Effector CD8-positive, alpha-beta T cell (primary cell): Measurements from ENCODE around the gene TEX22.

ENCODE experiments used
- DNase-seq: peaks from one replicate; lab custom pipeline; 2025; lab: John Stamatoyannopoulos, UW

TEX22 gene

DNA sequence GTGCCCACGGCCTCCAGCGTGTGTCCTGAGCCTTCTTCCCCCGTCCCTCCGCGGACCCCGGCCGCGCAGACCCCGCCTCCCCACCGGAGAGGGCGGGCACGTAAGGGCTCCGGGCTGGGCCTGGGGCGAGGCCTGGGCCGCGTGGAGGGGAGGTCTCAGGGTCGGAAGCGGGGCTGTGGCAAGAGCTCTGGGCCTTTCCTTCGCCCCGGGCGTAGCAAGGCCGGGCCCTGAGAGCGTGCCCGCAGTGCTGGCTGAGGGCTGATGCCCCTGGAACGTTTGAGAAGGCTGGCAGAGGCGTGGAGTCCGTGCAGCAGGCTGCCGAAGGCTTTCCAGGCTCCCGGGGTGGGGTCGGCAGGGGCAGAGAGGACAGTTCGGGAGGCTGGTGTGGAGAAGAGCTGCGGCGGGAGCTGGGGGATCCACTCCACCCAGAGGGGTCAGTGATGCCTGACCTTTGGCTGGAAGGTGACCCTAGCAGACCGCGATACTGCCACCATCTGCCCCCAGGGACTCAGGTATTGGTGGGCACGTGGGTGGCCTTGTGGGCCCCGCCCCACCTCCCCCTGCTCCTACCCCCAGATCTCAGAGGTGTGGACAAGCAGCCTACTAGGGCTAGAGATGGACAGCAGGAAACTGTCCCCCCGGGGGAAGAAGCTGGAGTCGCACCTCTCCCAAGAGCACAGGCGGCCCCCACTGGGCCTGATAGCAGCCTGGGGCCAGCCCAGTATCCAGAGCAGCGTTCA, 558 bp downstream of the TEX22 start:
- DNase-seq: no peak

DNA sequence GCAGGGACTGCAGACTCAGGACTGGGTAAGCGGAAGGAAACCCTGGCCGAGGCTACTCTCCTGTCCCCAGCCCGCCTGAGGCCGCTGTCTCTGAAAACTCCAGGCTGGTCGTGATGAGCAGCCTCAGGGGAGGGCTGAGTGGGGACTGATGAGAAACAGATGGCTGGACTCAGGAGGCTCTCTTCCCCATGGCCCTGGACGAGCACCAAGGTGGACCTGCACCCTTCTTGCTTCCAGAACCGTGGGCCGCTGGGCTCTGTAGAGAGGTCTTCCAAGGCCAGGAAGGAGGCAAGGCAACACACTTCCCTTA, 1.1 kb downstream of the TEX22 start:
- DNase-seq: no peak

DNA sequence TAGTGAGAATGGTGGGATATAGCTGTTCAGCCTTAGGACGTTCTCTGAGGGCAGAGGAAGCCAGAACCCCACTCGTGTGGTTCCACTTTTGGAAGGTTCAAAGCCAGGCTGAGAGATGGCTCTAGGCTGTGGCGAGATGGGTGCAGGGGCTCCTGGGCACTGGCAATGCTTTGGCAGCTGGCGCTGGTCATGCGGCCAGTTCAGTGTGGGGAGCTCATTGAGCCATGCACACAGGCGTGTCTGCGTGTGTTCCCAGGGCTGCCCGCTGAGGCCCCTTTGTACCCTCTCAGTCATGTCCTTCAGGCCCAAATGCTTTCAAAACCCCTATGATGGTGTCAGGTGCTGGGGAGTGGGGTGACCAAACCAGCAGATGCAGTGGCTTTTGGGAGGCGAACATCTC, 1.7 kb downstream of the TEX22 start:
- DNase-seq: no peak

DNA sequence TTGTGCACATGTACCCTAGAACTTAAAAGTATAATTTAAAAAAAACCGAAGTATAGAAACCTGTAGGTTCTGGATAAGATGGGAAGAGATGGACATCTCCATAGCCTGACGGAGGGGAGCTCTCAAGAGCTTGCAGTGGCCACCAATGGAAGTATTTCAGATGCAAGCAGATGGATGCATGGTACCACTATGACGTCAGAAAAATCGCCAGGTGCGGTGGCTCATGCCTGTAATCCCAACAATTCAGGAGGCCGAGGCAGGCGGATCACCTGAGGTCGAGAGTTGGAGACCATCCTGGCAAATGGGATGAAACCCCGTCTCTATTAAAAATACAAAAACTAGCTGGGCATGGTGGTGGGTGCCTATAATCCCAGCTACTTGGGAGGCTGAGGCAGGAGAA, 3.4 kb downstream of the TEX22 start:
- DNase-seq: no peak

GRCh38 chr14:105408592-105408991, 10.3 kb downstream of the TEX22 start:
- no peak for DNase-seq

GRCh38 chr14:105409364-105409763, 11.0 kb downstream of the TEX22 start:
- no peak for DNase-seq

- DNase-seq: no peak
These were observed 12.3 kb downstream of the TEX22 start for GRCh38 chr14:105410642-105411016.

DNA sequence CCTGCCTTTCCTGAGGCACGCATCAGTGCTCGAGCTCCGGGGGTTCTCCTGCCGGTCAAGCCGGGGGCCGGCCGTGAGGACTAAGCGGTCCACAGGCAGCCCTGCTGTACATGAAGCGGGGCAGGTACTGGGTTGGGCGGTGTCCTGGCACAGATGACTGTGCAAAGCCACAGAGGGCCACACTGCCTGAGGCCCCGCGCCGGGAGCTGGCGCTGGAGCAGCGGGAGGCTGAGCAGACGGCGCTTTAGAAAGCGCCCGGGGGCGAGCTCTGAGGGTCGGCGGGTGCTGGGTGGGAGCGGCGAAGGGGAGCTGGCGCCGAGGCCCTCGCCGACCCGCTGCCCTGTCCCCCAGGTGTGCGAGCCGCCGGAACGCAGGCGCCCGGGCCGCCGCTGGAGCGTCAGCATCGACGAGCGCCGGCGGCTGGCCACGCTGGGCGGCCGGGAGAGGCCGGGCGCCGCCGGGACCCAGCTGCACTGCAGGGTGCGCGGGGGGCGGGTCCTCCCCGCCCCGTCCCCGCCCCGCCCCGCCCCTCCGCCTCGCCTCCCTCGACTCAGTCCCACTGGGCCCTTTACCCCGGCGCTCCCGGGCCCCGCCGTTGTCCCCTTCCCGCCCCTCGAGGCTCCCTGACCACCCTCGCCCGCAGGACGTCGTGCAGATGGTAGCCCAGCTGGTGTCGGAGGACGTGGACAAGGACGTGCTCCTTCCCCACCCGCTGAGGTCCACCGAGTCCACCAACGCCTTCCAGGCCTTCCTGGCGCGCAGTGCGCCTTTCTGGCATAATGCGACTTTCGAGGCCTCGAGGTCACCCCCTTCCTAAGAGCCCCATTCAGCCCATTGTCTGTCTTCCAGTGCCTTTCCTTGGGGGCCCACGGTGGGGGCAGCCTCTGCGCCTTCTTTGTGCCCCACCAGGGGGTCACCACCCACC, 12.9 kb downstream of the TEX22 start:
- DNase-seq: no peak

DNA sequence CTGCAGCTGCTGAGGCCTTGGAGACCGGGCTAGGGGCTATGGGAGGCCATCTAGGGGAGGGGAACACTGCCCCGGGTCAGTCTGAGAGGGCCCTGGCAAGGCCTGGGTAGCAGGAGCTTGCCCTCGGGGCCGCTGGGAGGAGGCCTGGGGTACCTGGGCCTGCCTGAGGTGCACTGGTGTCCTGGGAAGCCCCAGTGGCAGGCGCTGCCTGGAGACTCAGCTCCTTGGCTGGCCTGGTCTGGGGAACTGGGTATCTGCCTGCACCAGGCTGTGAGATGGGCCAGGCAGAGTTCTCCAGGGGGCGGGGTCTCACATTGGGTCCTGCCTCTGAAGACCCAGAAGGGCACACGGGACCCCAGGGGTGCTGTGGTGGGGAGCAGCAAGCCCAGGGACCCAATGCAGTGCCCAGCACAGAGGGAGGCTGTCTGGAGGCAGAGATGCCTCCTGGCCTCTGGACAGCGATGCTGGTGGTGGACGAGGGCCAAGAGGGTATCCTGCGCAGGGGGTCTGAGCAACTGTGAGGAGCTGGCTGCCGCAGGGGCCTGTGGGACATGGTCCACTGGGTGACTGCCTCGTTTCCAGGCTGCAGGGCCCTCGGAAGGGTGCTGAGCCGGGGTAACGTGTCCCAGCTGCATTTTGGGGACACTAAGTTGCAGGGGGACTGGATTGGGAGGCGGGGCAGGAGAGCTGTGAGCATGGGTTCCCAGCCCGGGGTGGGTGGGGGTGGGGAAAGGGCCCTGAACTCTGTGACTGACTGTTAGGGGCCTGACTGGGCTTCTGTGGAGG, 13.8 kb downstream of the TEX22 start:
- no peak for DNase-seq

GRCh38 chr14:105412771-105413543, 14.6 kb downstream of the TEX22 start:
- no peak for DNase-seq

DNA sequence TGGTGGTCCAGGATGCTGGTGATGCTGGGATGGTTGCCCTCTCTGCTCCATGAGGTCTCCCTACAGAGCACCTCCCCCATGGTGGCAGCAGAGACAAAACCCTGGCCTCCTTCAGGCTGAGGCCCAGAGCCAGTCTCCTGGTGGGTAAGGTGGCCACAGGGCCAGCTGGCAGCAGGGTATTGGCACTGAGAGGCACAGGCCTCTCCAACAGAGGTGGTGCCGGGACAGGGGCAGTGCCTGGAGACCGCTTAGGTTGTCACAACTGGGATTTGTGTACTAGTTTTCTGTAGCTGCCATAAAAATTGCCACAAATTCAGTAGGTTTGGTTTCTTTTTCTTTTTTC, 15.2 kb downstream of the TEX22 start:
- DNase-seq: no peak

DNA sequence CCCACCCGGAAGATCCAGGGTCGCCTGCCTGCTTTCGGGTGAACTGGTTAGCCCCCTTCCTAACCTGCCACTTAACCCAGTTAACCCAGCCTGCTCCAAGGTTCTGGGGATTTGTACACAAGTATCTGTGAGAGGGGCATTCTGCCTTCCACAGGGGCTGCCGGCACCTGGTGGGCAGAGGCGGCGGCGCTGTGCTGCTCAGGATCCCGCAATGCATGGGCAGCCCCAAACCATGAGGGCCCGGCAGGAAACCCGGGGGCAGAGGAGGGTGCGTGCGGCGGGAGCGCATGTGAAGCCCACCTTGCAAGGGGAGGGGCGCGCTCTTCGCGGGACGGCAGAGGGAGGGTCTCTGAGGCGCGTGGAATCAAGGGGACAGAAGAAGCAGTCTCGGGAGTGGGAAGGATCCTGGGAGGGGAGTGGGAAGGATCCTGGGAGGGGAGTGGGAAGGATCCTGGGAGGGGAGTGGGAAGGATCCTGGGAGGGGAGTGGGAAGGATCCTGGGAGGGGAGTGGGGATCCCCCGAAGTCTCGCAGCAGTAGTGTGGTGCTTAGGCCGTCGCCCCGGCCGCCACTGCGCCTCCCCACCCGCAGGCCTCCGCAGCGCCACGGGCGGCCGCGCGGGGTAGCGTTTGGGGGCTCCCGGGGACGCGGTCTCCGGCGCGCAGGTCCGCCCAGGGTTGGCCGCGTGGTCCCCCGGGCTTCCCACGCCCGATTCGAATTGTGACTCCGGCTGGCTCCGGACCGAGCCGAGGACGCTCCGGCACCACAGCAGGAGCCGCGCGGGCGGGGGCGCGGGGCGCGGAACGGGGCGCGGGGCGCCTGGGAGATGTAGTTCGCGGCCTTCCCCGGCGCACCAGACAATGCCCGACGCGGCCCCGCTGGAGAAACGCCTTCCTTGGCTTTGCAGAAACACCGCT, 16.4 kb downstream of the TEX22 start:
- peak; percentile 45 for DNase-seq

- no peak for DNase-seq
These were observed 17.4 kb downstream of the TEX22 start for GRCh38 chr14:105415481-105416428.

- no peak for DNase-seq
These were observed 18.3 kb downstream of the TEX22 start for GRCh38 chr14:105416671-105417070.

GRCh38 chr14:105417690-105418121, 19.4 kb downstream of the TEX22 start:
- no peak for DNase-seq

GRCh38 chr14:105418269-105419194, 20.2 kb downstream of the TEX22 start:
- DNase-seq: no peak

GRCh38 chr14:105419195-105420091, 21.1 kb downstream of the TEX22 start, which contains the start of gene MTA1:
Gene MTA1 (plus strand): TSS chr14:105419827. CDS start chr14:105420036, 209 bp downstream.
- DNase-seq: no peak
